Glomerular visceral epithelial cell (primary cell): ENCODE data around the gene METAP1.
"Not testable (repeated sequence)": the region's sequence is repeated elsewhere in the genome, so short reads cannot be mapped to it uniquely, and the experiment has no call there.

Experiments used
- DNase-seq: peaks from one replicate; pipeline ENCODE4 v3.0.0-alpha.2; 2016; ENCODE audit errors: extremely low spot score

METAP1 gene

GRCh38 chr4:99059550-99059949, 64.0 kb downstream of the METAP1 start:
- DNase-seq, result no peak

GRCh38 chr4:99061048-99061700, 65.7 kb downstream of the METAP1 start:
- DNase-seq, result no peak

GRCh38 chr4:99062120-99062519, 66.6 kb downstream of the METAP1 start:
- peak; percentile 81 for DNase-seq

GRCh38 chr4:99065521-99065920, 70.0 kb downstream of the METAP1 start:
- not testable (repeated sequence) for DNase-seq

- DNase-seq, result no peak
These were observed 72.1 kb downstream of the METAP1 start for GRCh38 chr4:99067617-99068016.

- DNase-seq, result no peak
These were observed 75.6 kb downstream of the METAP1 start for GRCh38 chr4:99071159-99071558.

GRCh38 chr4:99074816-99075215, 79.3 kb downstream of the METAP1 start:
- no peak for DNase-seq

- DNase-seq, result no peak
These were observed 80.9 kb downstream of the METAP1 start for GRCh38 chr4:99076292-99076976.

- no peak for DNase-seq
These were observed 81.7 kb downstream of the METAP1 start for GRCh38 chr4:99077177-99077576.

- DNase-seq, result no peak
These were observed 82.8 kb downstream of the METAP1 start for GRCh38 chr4:99078336-99078735.

GRCh38 chr4:99078931-99079624, 83.6 kb downstream of the METAP1 start:
- DNase-seq, result no peak

- DNase-seq, result no peak
These were observed 84.2 kb downstream of the METAP1 start for GRCh38 chr4:99079625-99080295.

- not testable (repeated sequence) for DNase-seq
These were observed 85.3 kb downstream of the METAP1 start for GRCh38 chr4:99080869-99081268.

GRCh38 chr4:99082192-99082591, 86.7 kb downstream of the METAP1 start:
- no peak for DNase-seq

GRCh38 chr4:99084595-99084994, 89.1 kb downstream of the METAP1 start:
- DNase-seq, result no peak

GRCh38 chr4:99088023-99088449, 92.5 kb downstream of the METAP1 start:
- peak; percentile 37 for DNase-seq

GRCh38 chr4:99088481-99089365, 93.2 kb downstream of the METAP1 start, which contains the start of gene ADH5:
Gene ADH5 (minus strand): TSS chr4:99088788. CDS start chr4:99088700, 88 bp downstream.
- DNase-seq, result peak; percentile 90

- no peak for DNase-seq
These were observed 95.1 kb downstream of the METAP1 start for GRCh38 chr4:99090481-99091215.

- no peak for DNase-seq
These were observed 95.7 kb downstream of the METAP1 start for GRCh38 chr4:99091216-99091575.

GRCh38 chr4:99091841-99092240, 96.3 kb downstream of the METAP1 start:
- not testable (repeated sequence) for DNase-seq

GRCh38 chr4:99099311-99099710, 103.8 kb downstream of the METAP1 start:
- DNase-seq, result no peak
